ENCODE data around the gene HYI.

Gene HYI

GRCh38 chr1:43436371-43436770 lies 17.4 kb downstream of the HYI start:
- no peak overlapping the region for H3K4me3 ChIP-seq (ENCODE audit: low read length)
- WGBS, result 90% methylated on average over 3 of the region's 3 CpGs
- H3K4me1 ChIP-seq (ENCODE audit: insufficient read depth, low read length), result peaks cover 3% of the 10 kb centered on the region; the same call in 1 of the 2 replicates
- no peak overlapping the region for H3K9ac ChIP-seq (ENCODE audit: low read depth, low read length)
- H3K27ac ChIP-seq (ENCODE audit: low read depth, low read length), result no peak overlapping the region
- H3K9me3 ChIP-seq (ENCODE audit: insufficient read depth, low read depth, low read length), result no peaks in the 10 kb centered on the region
- peaks cover 54% of the 10 kb centered on the region for H3K36me3 ChIP-seq (ENCODE audit: insufficient read depth, low read length)
- H3K27me3 ChIP-seq (ENCODE audit: insufficient read depth, low read length), result no peaks in the 10 kb centered on the region

GRCh38 chr1:43435146-43436145 lies 18.3 kb downstream of the HYI start:
- Histone ChIP-seq H3K27ac (ENCODE audit: low read depth, low read length) (no peak overlapping the region), H3K4me1 (ENCODE audit: insufficient read depth, low read length) (peaks cover 3% of the 10 kb centered on the region; the same call in 1 of the 2 replicates), H3K36me3 (ENCODE audit: insufficient read depth, low read length) (peaks cover 61% of the 10 kb centered on the region), H3K9me3 (ENCODE audit: insufficient read depth, low read depth, low read length) (no peaks in the 10 kb centered on the region), H3K27me3 (ENCODE audit: insufficient read depth, low read length) (no peaks in the 10 kb centered on the region), H3K9ac (ENCODE audit: low read depth, low read length) (no peak overlapping the region), H3K4me3 (ENCODE audit: low read length) (no peak overlapping the region)
- WGBS, result 94% methylated on average over 14 of the region's 14 CpGs

- peaks cover 3% of the 10 kb centered on the region; the same call in 1 of the 2 replicates for H3K4me1 ChIP-seq (ENCODE audit: insufficient read depth, low read length)
- no peaks in the 10 kb centered on the region for H3K9me3 ChIP-seq (ENCODE audit: insufficient read depth, low read depth, low read length)
- H3K9ac ChIP-seq (ENCODE audit: low read depth, low read length), result no peak overlapping the region
- no peaks in the 10 kb centered on the region for H3K27me3 ChIP-seq (ENCODE audit: insufficient read depth, low read length)
- H3K27ac ChIP-seq (ENCODE audit: low read depth, low read length), result no peak overlapping the region
- WGBS, result 96% methylated on average over 7 of the region's 7 CpGs
- no peak overlapping the region for H3K4me3 ChIP-seq (ENCODE audit: low read length)
- H3K36me3 ChIP-seq (ENCODE audit: insufficient read depth, low read length), result peaks cover 67% of the 10 kb centered on the region
Observed at GRCh38 chr1:43434256-43434655, 19.5 kb downstream of the HYI start.

GRCh38 chr1:43432907-43433306 lies 20.8 kb downstream of the HYI start:
- Histone ChIP-seq H3K4me1 (ENCODE audit: insufficient read depth, low read length) (peaks cover 3% of the 10 kb centered on the region; the same call in 1 of the 2 replicates), H3K36me3 (ENCODE audit: insufficient read depth, low read length) (peaks cover 75% of the 10 kb centered on the region), H3K9me3 (ENCODE audit: insufficient read depth, low read depth, low read length) (no peaks in the 10 kb centered on the region), H3K4me3 (ENCODE audit: low read length) (no peak overlapping the region), H3K27me3 (ENCODE audit: insufficient read depth, low read length) (no peaks in the 10 kb centered on the region), H3K27ac (ENCODE audit: low read depth, low read length) (no peak overlapping the region), H3K9ac (ENCODE audit: low read depth, low read length) (no peak overlapping the region)
- WGBS, result 95% methylated on average over 5 of the region's 5 CpGs

- H3K36me3 ChIP-seq (ENCODE audit: insufficient read depth, low read length), result peaks cover 81% of the 10 kb centered on the region
- H3K27ac ChIP-seq (ENCODE audit: low read depth, low read length), result no peak overlapping the region
- H3K4me3 ChIP-seq (ENCODE audit: low read length), result no peak overlapping the region
- no peaks in the 10 kb centered on the region for H3K27me3 ChIP-seq (ENCODE audit: insufficient read depth, low read length)
- H3K4me1 ChIP-seq (ENCODE audit: insufficient read depth, low read length), result peaks cover 3% of the 10 kb centered on the region; the same call in 1 of the 2 replicates
- 96% methylated on average over 9 of the region's 9 CpGs for WGBS
- H3K9ac ChIP-seq (ENCODE audit: low read depth, low read length), result no peak overlapping the region
- H3K9me3 ChIP-seq (ENCODE audit: insufficient read depth, low read depth, low read length), result no peaks in the 10 kb centered on the region
Observed at GRCh38 chr1:43432171-43432860, 21.4 kb downstream of the HYI start.

GRCh38 chr1:43431676-43432075 lies 22.1 kb downstream of the HYI start:
- Histone ChIP-seq H3K27ac (ENCODE audit: low read depth, low read length) (no peak overlapping the region), H3K9ac (ENCODE audit: low read depth, low read length) (no peak overlapping the region), H3K4me3 (ENCODE audit: low read length) (no peak overlapping the region), H3K4me1 (ENCODE audit: insufficient read depth, low read length) (no peaks in the 10 kb centered on the region), H3K36me3 (ENCODE audit: insufficient read depth, low read length) (peaks cover 86% of the 10 kb centered on the region), H3K27me3 (ENCODE audit: insufficient read depth, low read length) (no peaks in the 10 kb centered on the region), H3K9me3 (ENCODE audit: insufficient read depth, low read depth, low read length) (no peaks in the 10 kb centered on the region)
- 93% methylated on average over 9 of the region's 9 CpGs for WGBS

- Histone ChIP-seq H3K9ac (ENCODE audit: low read depth, low read length) (no peak overlapping the region), H3K27me3 (ENCODE audit: insufficient read depth, low read length) (no peaks in the 10 kb centered on the region), H3K36me3 (ENCODE audit: insufficient read depth, low read length) (peaks cover 91% of the 10 kb centered on the region), H3K4me3 (ENCODE audit: low read length) (no peak overlapping the region), H3K27ac (ENCODE audit: low read depth, low read length) (no peak overlapping the region), H3K9me3 (ENCODE audit: insufficient read depth, low read depth, low read length) (no peaks in the 10 kb centered on the region), H3K4me1 (ENCODE audit: insufficient read depth, low read length) (no peaks in the 10 kb centered on the region)
- 95% methylated on average over 5 of the region's 5 CpGs for WGBS
Observed at GRCh38 chr1:43430831-43431230, 22.9 kb downstream of the HYI start.

- H3K9ac ChIP-seq (ENCODE audit: low read depth, low read length), result no peak overlapping the region
- no peak overlapping the region for H3K4me3 ChIP-seq (ENCODE audit: low read length)
- H3K36me3 ChIP-seq (ENCODE audit: insufficient read depth, low read length), result peaks cover 87% of the 10 kb centered on the region
- whole genome bisulfite sequencing, result 97% methylated on average over 9 of the region's 9 CpGs
- H3K27me3 ChIP-seq (ENCODE audit: insufficient read depth, low read length), result no peaks in the 10 kb centered on the region
- no peaks in the 10 kb centered on the region for H3K4me1 ChIP-seq (ENCODE audit: insufficient read depth, low read length)
- no peaks in the 10 kb centered on the region for H3K9me3 ChIP-seq (ENCODE audit: insufficient read depth, low read depth, low read length)
- H3K27ac ChIP-seq (ENCODE audit: low read depth, low read length), result no peak overlapping the region
Observed at GRCh38 chr1:43427941-43428340, 25.8 kb downstream of the HYI start.

GRCh38 chr1:43427524-43427923 lies 26.2 kb downstream of the HYI start:
- H3K36me3 ChIP-seq (ENCODE audit: insufficient read depth, low read length), result peaks cover 86% of the 10 kb centered on the region
- H3K9ac ChIP-seq (ENCODE audit: low read depth, low read length), result no peak overlapping the region
- no peaks in the 10 kb centered on the region for H3K27me3 ChIP-seq (ENCODE audit: insufficient read depth, low read length)
- H3K4me1 ChIP-seq (ENCODE audit: insufficient read depth, low read length), result no peaks in the 10 kb centered on the region
- no peak overlapping the region for H3K4me3 ChIP-seq (ENCODE audit: low read length)
- 94% methylated on average over 14 of the region's 14 CpGs for WGBS
- no peaks in the 10 kb centered on the region for H3K9me3 ChIP-seq (ENCODE audit: insufficient read depth, low read depth, low read length)
- no peak overlapping the region for H3K27ac ChIP-seq (ENCODE audit: low read depth, low read length)

GRCh38 chr1:43426221-43426620 lies 27.5 kb downstream of the HYI start:
- Histone ChIP-seq H3K27ac (ENCODE audit: low read depth, low read length) (no peak overlapping the region), H3K9ac (ENCODE audit: low read depth, low read length) (no peak overlapping the region), H3K27me3 (ENCODE audit: insufficient read depth, low read length) (no peaks in the 10 kb centered on the region), H3K4me3 (ENCODE audit: low read length) (no peak overlapping the region), H3K9me3 (ENCODE audit: insufficient read depth, low read depth, low read length) (no peaks in the 10 kb centered on the region), H3K4me1 (ENCODE audit: insufficient read depth, low read length) (no peaks in the 10 kb centered on the region), H3K36me3 (ENCODE audit: insufficient read depth, low read length) (peaks cover 83% of the 10 kb centered on the region)
- 93% methylated on average over 11 of the region's 11 CpGs for WGBS

GRCh38 chr1:43425045-43425444 lies 28.7 kb downstream of the HYI start:
- Histone ChIP-seq H3K27me3 (ENCODE audit: insufficient read depth, low read length) (no peaks in the 10 kb centered on the region), H3K27ac (ENCODE audit: low read depth, low read length) (no peak overlapping the region), H3K36me3 (ENCODE audit: insufficient read depth, low read length) (peaks cover 84% of the 10 kb centered on the region), H3K9me3 (ENCODE audit: insufficient read depth, low read depth, low read length) (no peaks in the 10 kb centered on the region), H3K4me3 (ENCODE audit: low read length) (no peak overlapping the region), H3K9ac (ENCODE audit: low read depth, low read length) (no peak overlapping the region), H3K4me1 (ENCODE audit: insufficient read depth, low read length) (no peaks in the 10 kb centered on the region)
- WGBS, result 88% methylated on average over 4 of the region's 4 CpGs
